GM21717 (cell line): ENCODE results near the gene PDE5A.
"Not testable (repeated sequence)": the region's sequence is repeated elsewhere in the genome, so short reads cannot be mapped to it uniquely, and the experiment has no call there.

Experiments
- ATAC-seq: cut with Tn5 transposase; IDR thresholded peaks from one replicate; pipeline ENCODE4 v1.9.1; 2021; ENCODE audit warnings: mild to moderate bottlenecking, moderate library complexity; ENCODE audit not compliant: unreplicated experiment

The PDE5A gene

DNA sequence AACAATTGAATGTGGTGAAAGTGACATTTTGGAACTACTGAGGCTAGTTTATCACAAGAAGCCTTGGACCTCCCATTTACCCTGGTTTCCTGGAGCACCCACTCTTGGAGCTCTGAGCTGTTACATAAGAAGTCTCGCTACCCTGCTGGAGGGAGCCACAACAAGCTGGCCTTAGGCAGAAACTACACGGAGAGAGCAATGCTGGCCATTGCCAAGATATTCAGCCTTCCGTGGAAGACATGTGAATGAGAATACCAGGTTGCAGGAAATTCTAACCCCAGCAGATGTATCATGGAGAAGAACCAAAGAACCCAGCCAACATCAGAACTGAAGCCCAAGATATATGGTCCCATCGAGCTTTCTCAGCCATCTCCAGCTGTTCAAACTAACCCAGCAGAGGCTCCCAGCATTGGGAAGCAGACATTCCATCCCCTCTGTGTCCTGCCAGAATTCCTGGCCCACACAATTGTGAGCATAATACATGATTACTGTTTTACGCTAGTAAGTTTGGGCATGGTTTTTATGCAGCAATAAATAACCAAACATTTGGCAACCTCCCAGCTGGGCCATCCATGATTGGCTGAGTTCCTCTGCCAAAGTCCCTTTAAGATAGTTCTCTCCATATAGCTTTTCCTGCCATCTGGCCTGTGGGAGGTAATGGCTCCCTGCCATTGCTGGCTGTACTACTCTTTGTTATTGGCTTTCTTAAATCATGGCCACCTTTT is 17.9 kb upstream of the PDE5A start:
- no peak for ATAC-seq

DNA sequence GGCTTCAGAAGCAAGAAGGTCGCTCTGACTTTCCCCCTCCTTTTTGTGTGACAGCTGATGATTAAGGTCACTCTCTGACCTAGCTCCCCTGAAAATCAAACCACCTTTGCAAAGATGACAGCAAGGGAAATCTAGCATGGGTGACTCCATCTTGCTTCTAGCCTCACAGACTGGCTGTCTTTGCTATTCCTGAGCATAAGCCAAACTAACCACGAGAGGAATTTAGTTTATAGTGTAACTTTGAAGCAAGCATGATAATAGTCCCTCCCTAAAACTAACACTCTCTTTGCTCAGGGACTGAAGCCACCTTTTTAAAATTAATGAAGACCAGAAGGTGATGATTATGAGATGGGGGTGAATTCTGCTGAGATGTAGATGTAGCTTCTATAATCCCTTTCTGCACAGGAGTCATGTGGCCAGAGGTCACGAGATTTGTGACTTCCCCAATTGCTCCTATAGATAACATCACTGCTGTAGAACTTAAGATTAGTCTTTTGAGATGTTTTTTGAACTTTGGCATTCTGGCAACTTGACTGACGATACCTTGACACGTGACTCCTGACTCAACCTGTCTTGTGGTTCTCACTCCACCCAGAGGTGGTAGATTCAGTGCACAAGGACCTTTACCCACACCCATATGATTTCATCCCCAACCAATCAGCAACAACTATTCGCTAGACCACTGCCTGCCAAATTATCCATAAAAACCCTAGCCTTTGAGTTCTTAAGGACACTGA is 14.9 kb upstream of the PDE5A start:
- no peak for ATAC-seq

DNA sequence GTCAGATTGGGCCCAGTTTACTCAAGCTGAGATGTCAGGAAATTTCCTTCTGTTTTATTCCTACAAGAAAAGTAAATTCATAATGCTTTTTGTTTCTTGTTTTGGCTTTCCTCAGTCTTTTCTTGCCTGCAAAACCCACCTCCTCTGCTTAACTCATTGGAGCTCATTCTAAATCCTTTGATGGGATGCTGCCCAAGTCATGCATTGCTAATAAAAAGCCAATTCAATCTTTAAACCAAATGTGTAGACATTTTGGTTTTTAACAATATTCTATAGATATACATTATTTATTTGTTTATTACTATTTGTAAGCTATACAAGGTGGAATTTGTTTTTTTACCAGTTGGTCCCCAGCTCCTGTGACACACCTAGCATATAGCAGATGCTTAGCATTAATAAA is 13.2 kb upstream of the PDE5A start:
- no peak for ATAC-seq

DNA sequence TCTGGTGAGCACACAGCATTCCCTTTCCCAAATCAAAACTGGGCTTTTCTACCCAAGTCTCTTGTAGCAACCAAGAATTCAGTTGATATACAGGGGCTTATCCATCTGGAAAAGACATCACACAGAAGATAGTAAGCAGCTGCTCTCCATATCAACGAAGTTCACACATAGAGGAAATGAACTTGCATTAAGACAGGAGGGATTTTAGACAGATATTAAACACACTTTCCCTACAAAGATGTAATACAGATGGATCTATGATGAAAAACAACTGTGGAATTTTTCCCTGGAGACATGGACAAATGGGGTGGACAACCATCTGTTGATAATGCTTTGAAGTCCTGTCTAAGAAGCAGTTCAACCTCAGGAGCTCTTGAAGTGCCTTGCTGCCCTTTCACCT is 9.8 kb upstream of the PDE5A start:
- ATAC-seq: no peak

DNA sequence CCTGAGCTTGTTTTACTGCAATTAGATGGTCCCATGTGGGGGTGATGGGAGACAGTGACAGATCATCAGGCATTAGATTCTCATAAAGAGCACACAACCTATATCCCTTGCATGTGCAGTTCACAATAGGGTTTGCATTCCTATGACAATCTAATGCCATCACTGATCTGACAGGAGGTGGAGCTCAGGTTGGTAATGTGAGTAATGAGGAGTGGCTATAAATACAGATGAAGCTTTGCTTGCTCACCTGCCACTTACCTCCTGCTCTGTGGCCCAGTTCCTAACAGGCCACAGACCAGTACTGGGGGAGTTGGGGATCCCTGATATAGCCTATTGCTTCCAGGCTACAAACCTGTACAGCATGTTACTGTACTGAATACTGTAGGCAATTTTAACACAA is 8.2 kb upstream of the PDE5A start:
- not testable (repeated sequence) for ATAC-seq

DNA sequence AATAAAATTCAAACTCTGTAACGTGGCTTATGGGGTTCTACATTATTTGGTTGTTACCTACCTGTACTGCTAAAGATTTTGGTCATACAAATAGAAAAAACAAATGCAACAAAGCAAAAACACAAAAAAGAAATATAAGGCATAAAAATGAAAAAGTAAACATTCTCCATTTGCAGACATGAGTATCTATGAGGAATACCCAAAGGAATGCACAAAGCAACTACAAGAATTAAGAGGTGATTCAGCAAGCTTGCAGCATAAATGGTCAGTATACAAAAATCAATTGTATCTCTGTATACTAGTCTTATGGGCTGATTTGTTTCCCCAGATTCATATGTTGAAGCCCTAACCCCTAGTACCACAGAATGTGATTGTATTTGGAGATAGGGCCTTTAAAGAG is 3.6 kb upstream of the PDE5A start:
- no peak for ATAC-seq

DNA sequence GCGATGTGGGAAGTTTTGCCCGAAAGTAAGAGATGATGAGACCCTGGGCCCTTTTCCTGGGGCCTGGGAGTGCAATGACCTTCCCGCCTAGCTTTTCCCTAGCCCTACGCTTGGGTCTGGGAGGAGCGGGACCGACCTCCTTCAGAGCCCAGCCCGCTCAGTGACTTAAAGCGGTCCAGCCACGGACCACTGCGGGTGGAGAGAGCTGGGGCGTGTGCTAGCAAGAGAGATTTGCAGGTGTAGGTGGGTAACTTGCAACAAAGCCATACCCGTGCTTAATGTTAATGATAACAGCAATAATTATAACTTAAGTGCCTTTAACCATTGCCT is 503 bp upstream of the PDE5A start:
- peak; percentile 33 for ATAC-seq

DNA sequence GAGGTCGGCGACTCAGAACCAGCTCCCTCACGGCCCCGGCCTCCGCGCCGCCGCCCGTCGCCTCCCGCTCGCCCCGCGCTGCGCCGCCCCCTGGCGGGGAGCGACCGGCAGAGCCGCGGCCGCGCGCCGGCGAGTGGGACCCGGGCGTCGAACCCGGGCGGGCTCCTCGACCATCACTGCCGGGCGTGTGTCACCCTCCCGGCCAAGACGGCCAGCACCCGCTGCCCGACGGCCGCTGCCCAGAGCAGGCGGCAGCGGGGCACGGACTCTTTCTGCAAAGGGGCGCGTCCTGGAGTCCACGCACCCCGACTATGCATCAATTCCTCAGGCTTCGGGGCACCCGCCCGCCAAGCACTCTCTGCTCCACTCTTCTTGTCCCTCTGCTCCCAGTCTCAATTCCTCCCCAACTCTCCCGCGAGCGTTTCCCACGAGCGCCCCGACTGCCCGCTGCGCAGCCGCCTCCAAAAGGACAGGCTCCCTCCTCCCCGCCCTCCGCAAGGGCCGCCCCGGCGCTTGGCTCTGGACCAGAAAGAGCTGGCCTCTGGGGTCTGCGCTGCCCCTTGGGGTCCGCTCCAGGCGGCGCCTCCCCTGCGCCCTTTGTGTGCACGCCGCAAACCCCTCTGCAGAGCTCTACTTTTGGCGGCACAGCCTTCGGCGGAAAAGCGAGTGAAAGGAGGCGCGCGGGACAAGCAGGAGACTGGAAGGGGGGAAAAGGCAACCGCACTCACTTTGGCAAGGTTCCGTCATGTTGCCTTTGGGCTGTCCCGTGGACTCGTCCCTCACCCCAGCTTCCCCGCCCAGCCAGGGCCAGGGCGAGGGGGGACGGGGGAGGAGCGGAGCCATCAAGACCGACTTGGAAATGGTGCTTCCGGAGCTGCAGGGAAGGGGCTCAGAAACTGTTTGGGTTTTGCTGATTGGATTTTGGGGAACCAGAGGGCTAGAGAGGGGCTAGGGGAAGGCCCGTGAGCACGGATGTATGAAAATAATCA is 1.0 kb downstream of the PDE5A start:
- peak; percentile 73 for ATAC-seq

DNA sequence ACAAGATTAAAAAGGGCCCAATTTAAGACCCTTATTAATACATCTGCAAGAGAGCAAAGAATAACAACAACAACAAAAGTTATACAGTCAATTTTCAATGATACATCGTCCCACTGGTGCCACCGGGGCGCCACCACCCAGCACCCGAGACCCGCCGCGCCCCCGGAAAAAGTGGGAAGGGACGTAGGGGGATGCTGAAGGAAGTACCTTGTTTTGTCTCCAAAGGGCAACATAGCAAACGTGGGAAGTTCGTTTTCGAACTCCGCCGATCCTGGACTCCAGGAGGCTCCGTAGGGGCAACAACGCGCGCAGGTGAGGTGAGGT is 1.7 kb downstream of the PDE5A start:
- ATAC-seq: no peak

DNA sequence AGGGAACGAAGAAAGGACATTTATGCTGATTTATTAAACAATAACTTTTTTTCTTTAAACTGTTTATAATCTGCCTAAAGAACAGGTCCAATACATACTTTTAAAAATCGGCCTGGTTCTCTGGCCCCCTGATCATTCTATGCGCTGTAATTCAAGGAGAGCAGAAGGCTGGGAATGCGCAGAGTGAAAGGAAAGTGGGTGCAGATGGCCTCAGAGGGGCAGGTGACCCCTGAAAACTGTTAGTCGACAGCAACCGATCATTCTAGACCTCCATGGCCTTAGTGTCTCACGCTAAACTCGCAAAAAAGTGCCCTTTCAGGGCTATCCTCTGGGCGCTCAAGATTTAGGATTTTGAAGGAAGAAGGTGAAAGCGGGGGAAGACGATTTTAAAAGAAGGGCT is 2.2 kb downstream of the PDE5A start:
- no peak for ATAC-seq

DNA sequence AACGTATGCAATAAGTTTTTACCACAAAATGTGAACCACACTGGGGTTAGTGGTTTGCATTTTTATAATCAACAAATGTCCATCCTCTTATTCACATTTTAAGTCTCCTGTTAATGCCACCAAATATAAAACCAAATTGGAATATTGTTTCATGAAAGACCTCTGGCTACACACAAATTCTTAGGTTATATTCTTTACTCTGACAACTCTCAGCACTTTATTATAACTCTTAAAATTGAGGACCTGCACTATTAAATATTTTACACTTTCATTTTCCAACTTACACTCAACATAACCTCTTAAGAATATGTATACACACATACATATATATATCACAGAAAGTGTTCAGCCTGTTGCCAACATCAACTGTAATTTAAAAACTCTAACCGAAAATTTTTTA is 2.8 kb downstream of the PDE5A start:
- ATAC-seq: no peak

DNA sequence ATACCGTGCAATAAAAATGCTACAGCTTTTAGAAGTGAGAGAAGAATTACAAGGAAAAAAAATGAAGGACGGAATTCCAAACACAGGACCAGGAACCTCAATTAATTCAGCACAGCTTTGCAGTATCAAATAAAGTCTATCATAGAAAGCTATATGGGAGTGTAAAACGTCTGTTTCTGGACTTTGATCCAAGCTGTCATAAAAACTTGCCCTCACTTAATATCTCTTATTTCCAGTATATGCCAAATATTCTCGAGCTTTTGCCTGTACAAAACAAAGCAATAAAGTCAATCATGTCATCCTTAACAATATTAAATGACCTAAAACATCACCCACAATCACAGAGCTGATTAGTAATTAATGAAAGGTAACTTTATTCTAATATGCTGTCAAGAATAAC is 4.2 kb downstream of the PDE5A start:
- no peak for ATAC-seq

DNA sequence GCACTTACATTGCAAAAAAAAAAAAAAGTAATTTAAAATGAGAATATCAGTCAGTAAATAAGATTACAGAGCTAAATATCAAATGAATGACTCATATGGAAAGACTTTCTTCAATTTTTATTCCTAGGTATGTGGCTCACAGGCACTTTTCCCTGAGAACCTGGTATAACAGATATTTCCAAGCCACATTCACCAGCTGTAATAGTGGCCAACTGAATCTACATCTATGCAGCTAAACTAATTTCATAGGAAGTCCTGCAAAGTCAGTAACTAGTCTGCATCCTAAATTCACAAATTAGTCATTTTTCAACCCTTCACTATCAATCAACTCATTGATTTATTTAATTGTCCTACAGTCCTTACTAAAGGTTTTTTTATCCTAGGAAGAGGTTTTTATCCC is 5.6 kb downstream of the PDE5A start:
- ATAC-seq: no peak

DNA sequence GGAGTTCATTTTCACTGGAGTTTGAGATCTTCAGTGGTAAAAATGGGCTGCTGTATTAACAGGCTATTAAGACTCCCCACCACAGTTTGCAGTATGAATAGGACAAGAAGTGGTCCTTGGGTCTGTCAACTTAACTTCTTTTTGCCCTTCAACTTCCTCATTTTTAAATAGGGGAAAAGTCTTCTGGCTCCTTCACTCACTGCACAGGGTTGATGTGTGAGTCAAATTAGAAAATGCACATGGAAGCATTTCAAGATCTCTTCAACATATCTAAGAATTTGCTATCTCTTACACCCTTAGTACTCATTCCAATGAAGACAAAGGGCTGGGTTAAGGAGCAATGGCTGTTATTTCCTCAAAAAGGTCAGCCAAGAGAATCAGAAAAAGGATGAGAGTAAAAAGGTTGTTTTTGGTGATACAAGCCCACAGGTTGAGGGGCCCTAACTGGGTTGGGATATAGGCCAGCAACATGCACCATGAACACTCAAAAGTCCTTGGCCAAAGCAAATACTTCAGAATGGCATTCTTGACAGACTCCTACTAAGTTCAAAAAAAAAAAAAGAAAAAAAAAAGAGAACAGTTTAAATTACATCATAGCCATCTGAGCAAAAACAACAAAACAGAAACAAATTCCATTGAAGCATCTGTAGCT is 13.4 kb downstream of the PDE5A start:
- no peak for ATAC-seq

DNA sequence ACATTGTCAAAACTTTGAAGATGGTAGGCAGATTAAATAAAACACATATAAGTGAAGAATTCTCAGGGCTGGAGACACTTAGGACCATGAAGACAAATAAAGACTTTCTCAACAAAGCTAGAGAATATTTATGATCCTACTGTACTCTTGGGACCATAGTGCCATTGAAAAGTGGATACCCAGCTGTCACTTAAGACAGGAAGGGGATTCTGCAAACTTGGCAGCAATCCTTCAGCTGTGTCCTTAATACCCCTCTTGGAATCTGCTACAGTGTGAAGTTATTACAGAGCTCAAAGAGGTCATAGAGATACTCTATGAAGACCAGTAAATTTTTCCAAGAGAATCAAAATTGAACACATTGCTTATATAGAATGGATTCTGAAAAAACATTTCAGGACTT is 24.3 kb downstream of the PDE5A start:
- no peak for ATAC-seq

DNA sequence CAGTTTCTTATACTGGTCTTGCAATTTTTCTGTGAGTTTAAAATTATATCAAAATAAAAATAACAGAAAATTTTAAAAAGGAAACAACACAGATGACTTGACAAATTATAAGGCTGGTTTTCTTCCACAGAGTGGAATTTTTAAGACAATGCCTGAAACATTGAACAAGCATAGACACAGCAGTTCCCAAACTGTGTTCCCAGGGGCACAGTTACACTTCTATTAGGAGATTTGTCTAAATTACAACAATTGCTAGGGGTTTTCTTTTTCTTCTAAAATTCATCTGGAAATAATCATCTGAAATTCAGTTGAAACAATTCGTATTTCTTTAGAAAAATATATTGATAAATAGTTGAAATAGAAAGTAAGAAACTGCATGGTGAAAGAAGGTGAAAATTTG is 26.2 kb downstream of the PDE5A start:
- no peak for ATAC-seq

DNA sequence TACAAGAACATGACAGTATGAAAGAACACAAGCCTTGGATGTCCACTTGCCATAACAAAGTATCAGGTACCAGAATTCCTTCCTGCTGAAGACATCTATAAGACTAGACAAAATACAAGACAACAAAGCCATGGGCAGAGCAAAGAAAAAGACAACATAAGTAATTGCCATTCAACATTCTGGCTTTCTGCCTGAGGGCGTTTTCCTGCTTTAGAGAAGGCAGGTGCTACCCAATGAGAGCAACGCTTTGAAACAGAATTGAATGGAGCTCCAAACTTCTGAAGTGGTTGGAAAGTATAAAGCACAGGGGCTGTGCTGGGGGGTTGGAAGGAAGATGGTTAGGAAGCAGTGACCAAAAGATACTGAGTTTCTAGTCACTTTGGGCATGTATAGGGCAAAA is 30.1 kb downstream of the PDE5A start:
- no peak for ATAC-seq

DNA sequence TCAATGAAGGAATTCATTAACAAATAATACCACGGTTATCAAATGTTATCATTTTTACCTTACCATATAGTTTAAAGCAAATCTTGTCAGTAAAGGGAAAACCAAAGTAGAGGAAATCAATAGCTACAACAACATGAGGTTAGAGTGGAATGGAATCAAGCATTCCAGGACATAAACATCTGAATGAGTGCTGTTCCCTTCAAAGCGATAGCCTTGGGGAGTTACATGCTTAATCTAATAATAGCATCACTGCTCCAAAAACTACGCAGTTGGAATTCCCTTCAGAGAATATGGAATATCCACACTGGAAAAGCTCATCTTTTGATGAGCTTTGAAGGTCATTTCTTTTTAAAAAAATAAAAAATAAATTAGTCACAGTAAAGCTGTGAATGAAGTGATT is 31.2 kb downstream of the PDE5A start:
- ATAC-seq: no peak

DNA sequence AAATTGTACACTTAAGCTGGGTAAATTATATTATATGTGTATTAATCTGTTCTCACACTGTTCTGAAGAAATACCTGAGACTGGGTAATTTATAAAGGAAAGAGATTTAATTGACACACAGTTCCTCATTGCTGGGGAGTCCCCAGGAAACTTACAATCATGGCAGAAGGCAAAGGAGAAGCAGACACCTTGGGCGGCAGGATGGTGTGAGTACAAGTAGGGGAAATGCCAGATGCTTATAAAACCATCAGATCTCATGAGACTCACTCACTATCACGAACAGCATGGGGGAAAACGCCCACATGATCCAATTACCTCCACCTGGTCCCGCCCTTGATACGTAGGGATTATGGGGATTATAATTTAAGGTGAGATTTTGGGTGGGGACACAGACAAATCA is 34.9 kb downstream of the PDE5A start:
- ATAC-seq: no peak

DNA sequence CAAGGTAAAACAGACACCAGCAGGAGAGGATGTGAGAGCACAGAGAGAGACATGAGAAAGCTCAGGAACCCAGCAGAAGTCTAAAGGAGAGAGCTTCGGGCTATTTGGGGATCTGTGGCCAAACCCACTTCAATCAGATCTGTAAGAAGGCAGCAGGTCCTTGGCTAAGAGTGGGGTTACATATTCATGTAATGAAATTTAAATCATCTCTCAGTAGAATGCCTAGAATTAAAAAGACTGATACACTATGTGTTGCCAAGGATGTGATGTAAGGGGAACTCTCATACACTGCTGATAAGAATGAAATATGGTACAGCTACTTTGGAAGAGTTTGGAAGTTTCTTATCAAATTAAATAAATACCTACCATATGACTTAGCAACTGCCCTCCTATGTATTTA is 35.8 kb downstream of the PDE5A start:
- no peak for ATAC-seq

DNA sequence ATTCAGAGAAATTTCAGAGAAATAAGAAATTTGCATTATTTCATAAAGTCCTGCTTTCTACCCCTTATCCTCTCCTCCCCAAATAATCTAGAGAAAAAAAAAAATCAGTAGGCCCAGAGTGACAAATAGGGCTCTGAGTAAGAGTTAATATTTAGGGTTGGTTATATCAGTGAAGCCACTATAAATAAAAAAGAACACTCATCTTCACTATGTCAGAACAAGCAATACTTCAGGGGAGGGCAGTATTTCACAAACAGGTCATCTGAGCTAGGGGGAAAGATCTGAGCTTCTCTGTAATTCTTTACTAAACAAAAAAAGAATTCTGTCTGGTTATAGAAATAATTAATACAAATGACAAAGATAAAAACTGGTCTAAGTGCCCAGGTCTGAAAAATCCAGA is 39.4 kb downstream of the PDE5A start:
- no peak for ATAC-seq
